ENCODE data around the gene SH3GL3.

- TF ChIP-seq CTCF (IDR thresholded peaks at IDR 0.05) (no peak), POLR2A (IDR thresholded peaks at IDR 0.05) (no peak)
These were observed 27.4 kb downstream of the SH3GL3 start for GRCh38 chr15:83474578-83474977.

All from adrenal gland (tissue), 5 donors.